Cardiac fibroblast (primary cell): ENCODE results near the gene PITPNM1.
A peak's percentile ranks its signal among the peaks of the same experiment; 100 is the strongest.
"Not testable (repeated sequence)": the region's sequence is repeated elsewhere in the genome, so short reads cannot be mapped to it uniquely, and the experiment has no call there.

Experiments
- DNase-seq, 2 donors: peaks; one replicate each; pipeline versions ENCODE4 v3.0.0 to v3.0.0-alpha.2; 2010; ENCODE audit warnings: low read depth in 2 of 2
- H3K4me3 ChIP-seq, 2 donors: replicated peaks in 1 of 2; 1 replicate in 1 of 2; 2 replicates in 1 of 2; pipeline ENCODE4 v1.5.1; 2011; ENCODE audit warnings: low read depth in 2 of 2, low read length in 2 of 2, mild to moderate bottlenecking in 2 of 2, moderate library complexity in 1 of 2
- TF ChIP-seq, protein P1 (sequence below): IDR thresholded peaks from one replicate; pipeline ENCODE4 v1.5.1; 2011; ENCODE audit warnings: low read depth, mild to moderate bottlenecking, low read length, inconsistent platforms

Gene PITPNM1

DNA sequence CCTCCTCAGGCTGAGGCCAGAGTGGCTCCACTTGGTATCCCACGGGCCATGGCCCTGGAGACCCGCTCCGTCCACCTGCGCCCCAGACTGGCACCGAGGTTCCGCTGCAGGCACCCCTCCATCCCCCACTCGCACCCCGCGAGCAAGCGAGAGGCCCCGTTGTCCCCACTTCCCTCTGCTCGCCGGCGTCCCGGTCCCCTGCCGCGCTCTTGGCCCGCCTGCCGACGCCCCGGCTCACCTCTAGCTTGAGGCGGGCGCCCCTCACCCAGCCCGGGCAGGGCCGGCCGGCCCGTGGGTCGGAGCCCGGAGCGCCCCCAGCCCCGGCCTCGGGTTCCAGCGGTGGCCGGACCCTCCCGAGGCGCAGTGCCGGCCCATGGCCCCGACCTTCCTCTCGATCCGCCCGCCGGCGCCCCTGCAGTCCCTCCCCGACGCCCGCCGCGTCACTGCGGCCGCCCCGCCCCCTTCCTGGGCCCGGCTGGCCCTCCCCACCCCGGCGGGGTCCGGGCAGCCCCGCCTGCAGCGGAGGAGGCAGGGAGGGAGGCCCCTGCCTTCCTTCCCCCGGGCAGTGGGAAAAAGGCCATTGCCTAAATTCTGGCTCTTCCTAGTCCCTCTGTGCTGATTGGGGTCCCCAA, at the start of gene PITPNM1:
Gene PITPNM1 (minus strand): TSS at position 414 of the 632 bp plus-strand sequence. CDS start 1,183 bp downstream, outside the sequence.
- TF ChIP-seq, protein P1, sequence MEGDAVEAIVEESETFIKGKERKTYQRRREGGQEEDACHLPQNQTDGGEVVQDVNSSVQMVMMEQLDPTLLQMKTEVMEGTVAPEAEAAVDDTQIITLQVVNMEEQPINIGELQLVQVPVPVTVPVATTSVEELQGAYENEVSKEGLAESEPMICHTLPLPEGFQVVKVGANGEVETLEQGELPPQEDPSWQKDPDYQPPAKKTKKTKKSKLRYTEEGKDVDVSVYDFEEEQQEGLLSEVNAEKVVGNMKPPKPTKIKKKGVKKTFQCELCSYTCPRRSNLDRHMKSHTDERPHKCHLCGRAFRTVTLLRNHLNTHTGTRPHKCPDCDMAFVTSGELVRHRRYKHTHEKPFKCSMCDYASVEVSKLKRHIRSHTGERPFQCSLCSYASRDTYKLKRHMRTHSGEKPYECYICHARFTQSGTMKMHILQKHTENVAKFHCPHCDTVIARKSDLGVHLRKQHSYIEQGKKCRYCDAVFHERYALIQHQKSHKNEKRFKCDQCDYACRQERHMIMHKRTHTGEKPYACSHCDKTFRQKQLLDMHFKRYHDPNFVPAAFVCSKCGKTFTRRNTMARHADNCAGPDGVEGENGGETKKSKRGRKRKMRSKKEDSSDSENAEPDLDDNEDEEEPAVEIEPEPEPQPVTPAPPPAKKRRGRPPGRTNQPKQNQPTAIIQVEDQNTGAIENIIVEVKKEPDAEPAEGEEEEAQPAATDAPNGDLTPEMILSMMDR, result no peak
- peak within 1 kb of the TSS; percentile 78 to 83 for H3K4me3 ChIP-seq
- DNase-seq, result peak; percentile 39 to 70

DNA sequence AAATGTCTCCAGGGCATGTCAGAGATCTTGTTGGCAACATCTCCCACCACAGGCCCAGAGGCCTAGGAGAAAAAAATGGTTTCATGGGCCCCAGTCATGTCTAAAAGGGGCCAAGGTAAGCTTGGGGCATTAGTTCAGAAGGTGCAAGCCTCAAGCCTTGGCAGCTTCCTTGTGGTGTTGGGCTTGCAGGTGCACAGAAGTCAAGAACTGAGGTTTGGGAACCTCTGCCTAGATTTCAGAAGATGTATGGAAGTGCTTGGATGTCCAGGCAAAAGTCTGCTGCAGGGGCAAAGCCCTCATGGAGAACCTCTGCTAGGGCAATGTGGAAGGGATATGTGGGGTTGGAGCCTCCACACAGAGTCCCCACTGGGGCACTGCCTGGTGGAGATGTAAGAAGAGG, 46.5 kb upstream of the PITPNM1 start:
- DNase-seq, H3K4me3 ChIP-seq: not testable (repeated sequence)

DNA sequence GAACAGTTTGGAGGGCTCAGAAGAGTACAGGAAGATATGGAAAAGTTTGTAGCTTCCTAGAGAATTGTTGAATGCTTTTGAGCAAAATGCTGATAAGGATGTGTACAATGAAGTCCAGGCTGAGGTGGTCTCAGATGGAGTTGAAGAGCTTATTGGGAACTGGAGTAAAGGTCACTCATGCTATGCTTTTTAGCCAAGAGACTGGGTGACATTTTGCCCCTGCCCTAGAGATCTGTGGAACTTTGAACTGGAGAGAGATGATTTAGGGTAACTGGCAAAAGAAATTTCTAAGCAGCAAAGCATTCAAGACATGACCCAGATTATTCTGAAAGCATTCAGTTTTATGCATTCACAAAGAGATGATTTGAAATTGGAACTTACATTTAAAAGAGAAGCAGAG, 46.0 kb upstream of the PITPNM1 start:
- DNase-seq, result no peak
- no peak overlapping the region for H3K4me3 ChIP-seq

DNA sequence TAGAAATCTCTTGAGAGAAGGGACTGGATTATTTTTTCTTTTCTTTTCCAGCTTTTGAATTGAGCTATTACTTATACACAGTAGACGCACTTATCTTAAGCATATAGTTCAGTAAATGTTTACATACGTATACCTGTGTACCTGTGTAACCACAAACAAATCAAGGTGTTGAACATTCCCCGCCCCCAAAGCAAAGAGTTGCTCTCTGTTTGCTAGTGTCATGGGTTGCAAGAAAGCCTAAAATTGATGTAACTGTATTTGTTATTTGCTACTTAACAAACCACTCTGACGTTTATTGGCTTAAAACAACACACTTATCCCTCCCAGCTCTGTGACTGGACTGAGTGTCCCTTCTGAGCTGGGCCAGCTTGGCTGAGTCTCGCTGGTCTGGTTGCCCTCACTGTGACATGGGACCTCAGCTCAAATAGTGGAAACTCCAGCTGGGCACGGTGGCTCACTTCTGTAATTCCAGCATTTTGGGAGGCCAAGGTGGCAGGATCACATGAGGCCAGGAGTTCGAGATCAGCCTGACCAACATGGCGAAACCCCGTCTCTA, 43.5 kb upstream of the PITPNM1 start:
- no peak for DNase-seq
- H3K4me3 ChIP-seq, result no peak overlapping the region
- TF ChIP-seq, protein P1, result no peak

More for the DNA sequence above, 46.0 kb upstream of the PITPNM1 start:
- TF ChIP-seq, protein P1, result no peak

DNA sequence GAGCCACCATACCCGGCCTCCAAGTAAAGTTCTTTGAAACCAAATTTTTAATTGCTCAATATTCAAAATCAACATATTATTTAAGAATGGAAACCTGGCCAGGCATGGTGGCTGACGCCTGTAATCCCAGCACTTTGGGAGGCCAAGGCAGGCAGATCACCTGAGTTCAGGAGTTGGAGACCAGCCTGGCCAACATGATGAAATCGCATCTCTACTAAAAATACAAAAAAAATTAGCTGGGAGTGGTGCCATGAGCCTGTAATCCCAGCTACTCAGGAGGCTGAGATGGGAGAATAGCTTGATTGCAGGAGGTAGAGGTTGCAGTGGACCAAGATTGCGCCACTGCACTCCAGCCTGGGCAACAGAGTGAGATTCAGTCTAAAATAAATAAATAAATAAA, 42.9 kb upstream of the PITPNM1 start:
- not testable (repeated sequence) for DNase-seq, H3K4me3 ChIP-seq

DNA sequence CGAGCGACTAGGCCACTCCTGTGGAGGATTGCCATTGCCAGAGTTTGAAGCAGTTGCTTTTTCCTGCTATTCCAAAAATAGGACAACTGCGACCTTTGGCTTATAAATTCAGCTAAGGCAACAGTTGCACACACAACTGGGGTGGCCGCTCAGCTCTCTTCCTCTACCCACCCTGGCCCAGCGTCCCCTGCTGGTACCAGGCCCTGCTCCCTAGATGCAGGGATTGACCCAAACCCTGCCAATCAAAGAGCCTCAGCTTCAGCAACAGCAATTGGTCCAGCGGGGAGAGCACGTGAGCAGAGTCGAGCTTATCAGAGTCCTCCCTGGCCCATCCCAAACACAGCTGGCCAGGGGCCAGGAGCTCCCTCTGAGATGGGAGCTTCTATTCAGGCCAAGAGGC, 40.1 kb upstream of the PITPNM1 start:
- no peak for DNase-seq
- no peak overlapping the region for H3K4me3 ChIP-seq
- TF ChIP-seq, protein P1, result no peak

DNA sequence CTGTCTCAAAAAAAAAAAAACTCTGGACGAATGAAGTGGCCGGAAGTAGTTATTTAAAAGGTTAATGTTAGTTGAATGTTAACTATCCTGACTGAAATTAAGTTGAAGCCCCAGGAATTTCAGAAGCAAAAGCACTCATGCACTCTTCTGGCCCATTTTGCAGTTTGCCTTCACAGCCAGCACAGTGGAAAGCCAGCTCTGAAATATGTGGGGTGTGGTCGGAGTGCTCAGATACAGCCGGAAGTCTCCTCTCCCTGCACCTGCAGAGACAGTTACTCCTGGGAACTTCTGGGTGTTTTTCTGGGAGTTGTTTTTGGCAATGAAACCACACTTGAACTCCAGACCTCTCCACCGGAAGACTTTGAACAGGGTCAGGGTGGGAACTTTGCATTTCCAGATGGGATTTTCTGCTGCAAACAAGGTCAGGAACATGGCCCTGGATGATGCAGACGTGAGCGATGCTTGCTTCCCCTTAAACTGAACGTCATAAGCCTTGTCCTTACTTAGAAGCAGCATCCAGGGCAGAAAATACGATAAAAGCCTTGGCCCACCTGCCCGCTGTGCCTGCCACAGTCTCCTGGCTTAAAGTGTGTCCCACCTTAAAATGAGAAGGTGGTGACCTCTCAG, 39.6 kb upstream of the PITPNM1 start:
- peak in 1 of 2 donors; percentile 6 for DNase-seq
- TF ChIP-seq, protein P1, result no peak
- H3K4me3 ChIP-seq, result no peak overlapping the region

DNA sequence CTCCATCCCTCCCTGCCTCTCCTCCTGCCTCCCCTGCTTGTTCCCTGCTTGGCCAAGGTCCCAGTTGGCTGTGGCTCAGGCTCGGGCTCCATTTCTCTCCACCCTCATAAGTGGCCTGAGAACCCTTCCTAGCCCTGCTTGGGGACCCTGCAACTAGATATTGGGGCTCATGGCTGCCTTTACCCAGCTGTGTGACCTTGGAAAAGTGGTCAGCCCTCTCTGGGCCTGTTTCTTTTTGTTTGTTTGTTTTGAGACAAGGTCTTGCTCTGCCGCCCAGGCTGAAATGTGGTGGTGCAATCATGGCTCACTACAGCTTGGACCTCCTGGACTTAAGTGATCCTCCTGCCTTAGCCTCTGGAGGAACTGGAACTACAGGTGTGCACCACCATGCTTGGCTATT, 38.4 kb upstream of the PITPNM1 start:
- TF ChIP-seq, protein P1, result no peak
- DNase-seq, result no peak
- H3K4me3 ChIP-seq, result no peak overlapping the region
